Astrocyte (in vitro differentiated cells and primary cell): ENCODE results near the gene CLINT1. TPM values are rescaled to one million over a fixed set of nuclear protein-coding genes. Genes with fewer than 3 reads are reported as not detected.

Experiments used
- DNase-seq: peaks from one replicate; pipeline ENCODE4 v3.0.0-alpha.2; 2010; ENCODE audit warnings: low read depth
- FAIRE-seq: peaks from 2 replicates; lab custom pipeline; 2011; peaks lifted over from hg19 to GRCh38; lab: Jason Lieb, UNC
- H2AFZ ChIP-seq: 2 replicates; pipeline ENCODE4 v1.6.0; 2012; ENCODE audit warnings: low read depth, low read length, inconsistent platforms
- H3K27ac ChIP-seq: 2 replicates; pipeline ENCODE4 v1.5.1; 2011; ENCODE audit warnings: low read depth, low read length, inconsistent platforms
- H3K27me3 ChIP-seq: 2 replicates; pipeline ENCODE4 v1.6.0; 2011; ENCODE audit warnings: low read length, inconsistent platforms; ENCODE audit not compliant: insufficient read depth
- H3K36me3 ChIP-seq: 2 replicates; pipeline ENCODE4 v1.5.1; 2011; ENCODE audit warnings: low read length, inconsistent platforms; ENCODE audit not compliant: insufficient read depth
- H3K4me1 ChIP-seq: 2 replicates; pipeline ENCODE4 v1.5.1; 2011; ENCODE audit warnings: low read length, inconsistent platforms; ENCODE audit not compliant: insufficient read depth
- H3K4me2 ChIP-seq: 2 replicates; pipeline ENCODE4 v1.6.0; 2012; ENCODE audit warnings: low read length, inconsistent platforms
- H3K4me3 ChIP-seq: 2 replicates; pipeline ENCODE4 v1.5.1; 2011; ENCODE audit warnings: low read depth, mild to moderate bottlenecking, low read length, inconsistent platforms; ENCODE audit not compliant: insufficient read depth
- H3K79me2 ChIP-seq: 2 replicates; pipeline ENCODE4 v1.6.0; 2012; ENCODE audit warnings: mild to moderate bottlenecking, low read length, inconsistent platforms; ENCODE audit not compliant: insufficient read depth
- H3K9ac ChIP-seq: 2 replicates; pipeline ENCODE4 v1.6.0; 2012; ENCODE audit warnings: mild to moderate bottlenecking, low read length, inconsistent platforms
- H3K9me3 ChIP-seq: 2 replicates; pipeline ENCODE4 v1.5.1; 2012; ENCODE audit warnings: low read depth, mild to moderate bottlenecking, low read length, inconsistent platforms; ENCODE audit not compliant: insufficient read depth
- H4K20me1 ChIP-seq: 2 replicates; pipeline ENCODE4 v1.6.0; 2012; ENCODE audit warnings: low read length, inconsistent platforms; ENCODE audit not compliant: insufficient read depth
- H3K27ac Mint-ChIP-seq: one replicate; pipeline ENCODE4 v1.8.0; 2021; ENCODE audit warnings: mild to moderate bottlenecking, mixed read lengths; ENCODE audit not compliant: unreplicated experiment
- H3K27me3 Mint-ChIP-seq: one replicate; pipeline ENCODE4 v1.8.0; 2021; ENCODE audit warnings: low read depth, mixed read lengths; ENCODE audit not compliant: unreplicated experiment
- H3K36me3 Mint-ChIP-seq: one replicate; pipeline ENCODE4 v1.8.0; 2021; ENCODE audit warnings: low read depth, mixed read lengths; ENCODE audit not compliant: unreplicated experiment
- H3K4me1 Mint-ChIP-seq: one replicate; pipeline ENCODE4 v1.8.0; 2021; ENCODE audit warnings: low read depth, mixed read lengths; ENCODE audit not compliant: unreplicated experiment
- H3K4me3 Mint-ChIP-seq: one replicate; pipeline ENCODE4 v1.8.0; 2021; ENCODE audit warnings: mild to moderate bottlenecking, moderate library complexity, mixed read lengths; ENCODE audit not compliant: unreplicated experiment
- H3K9me3 Mint-ChIP-seq: one replicate; pipeline ENCODE4 v1.8.0; 2021; ENCODE audit warnings: mild to moderate bottlenecking, mixed read lengths; ENCODE audit not compliant: unreplicated experiment
- CTCF ChIP-seq: IDR thresholded peaks from 2 replicates; pipeline ENCODE4 v1.5.1; 2011; ENCODE audit warnings: low read depth, mild to moderate bottlenecking, inconsistent platforms, low read length, moderate library complexity; ENCODE audit not compliant: insufficient read depth
- EZH2 ChIP-seq: IDR thresholded peaks from 2 replicates; pipeline ENCODE4 v1.6.1; 2012; ENCODE audit warnings: mild to moderate bottlenecking, low read length, inconsistent platforms; ENCODE audit not compliant: insufficient read depth
- total RNA-seq: library from RNA; stranded (reverse); gene quantifications from 2 replicates; pipeline ENCODE4 v1.2.1, GENCODE V29; 2021

The CLINT1 gene
- total RNA-seq, 1 donor from 2014 or later, result 100 TPM

GRCh38 chr5:157866536-157866935 lies 7.6 kb upstream of the CLINT1 start:
- FAIRE-seq, result no peak
- Mint-ChIP-seq H3K36me3 (no peaks in the 10 kb centered on the region), H3K4me1 (peaks cover 14% of the 10 kb centered on the region), H3K27me3 (no peaks in the 10 kb centered on the region), H3K27ac (no peak overlapping the region), H3K9me3 (no peaks in the 10 kb centered on the region), H3K4me3 (no peak overlapping the region)
- Histone ChIP-seq H3K4me1 (no peaks in the 10 kb centered on the region), H3K9me3 (no peaks in the 10 kb centered on the region), H3K9ac (no peak overlapping the region), H3K79me2 (no peaks in the 10 kb centered on the region), H3K27ac (no peak overlapping the region), H4K20me1 (no peaks in the 10 kb centered on the region), H3K4me2 (no peak overlapping the region), H3K27me3 (no peaks in the 10 kb centered on the region), H3K36me3 (no peaks in the 10 kb centered on the region), H2AFZ (no peak overlapping the region), H3K4me3 (no peak overlapping the region)
- TF ChIP-seq EZH2 (no peak), CTCF (no peak)
- DNase-seq, result no peak

- H3K27me3 Mint-ChIP-seq, result no peaks in the 10 kb centered on the region
- no peak overlapping the region for H2AFZ ChIP-seq
- no peak for TF ChIP-seq EZH2
- no peak for TF ChIP-seq CTCF
- no peaks in the 10 kb centered on the region for H3K4me1 ChIP-seq
- no peaks in the 10 kb centered on the region for H3K27me3 ChIP-seq
- no peak overlapping the region for H3K4me3 Mint-ChIP-seq
- no peak overlapping the region for H3K4me2 ChIP-seq
- H3K4me1 Mint-ChIP-seq, result peaks cover 10% of the 10 kb centered on the region
- no peaks in the 10 kb centered on the region for H3K36me3 ChIP-seq
- no peaks in the 10 kb centered on the region for H3K9me3 Mint-ChIP-seq
- no peaks in the 10 kb centered on the region for H4K20me1 ChIP-seq
- DNase-seq, result no peak
- FAIRE-seq, result no peak
- H3K9ac ChIP-seq, result no peak overlapping the region
- no peak overlapping the region for H3K27ac Mint-ChIP-seq
- H3K36me3 Mint-ChIP-seq, result no peaks in the 10 kb centered on the region
- no peak overlapping the region for H3K27ac ChIP-seq
- H3K9me3 ChIP-seq, result no peaks in the 10 kb centered on the region
- H3K79me2 ChIP-seq, result no peaks in the 10 kb centered on the region
- no peak overlapping the region for H3K4me3 ChIP-seq
Observed at GRCh38 chr5:157865781-157866180, 6.8 kb upstream of the CLINT1 start.

GRCh38 chr5:157864067-157864466 lies 5.1 kb upstream of the CLINT1 start:
- TF ChIP-seq EZH2 (no peak), CTCF (no peak)
- no peak overlapping the region for H2AFZ ChIP-seq
- no peaks in the 10 kb centered on the region for H3K27me3 ChIP-seq
- no peaks in the 10 kb centered on the region for H3K27me3 Mint-ChIP-seq
- H3K36me3 Mint-ChIP-seq, result no peaks in the 10 kb centered on the region
- H3K9me3 Mint-ChIP-seq, result no peaks in the 10 kb centered on the region
- H3K4me1 Mint-ChIP-seq, result peaks cover 11% of the 10 kb centered on the region
- no peak for FAIRE-seq
- H3K36me3 ChIP-seq, result no peaks in the 10 kb centered on the region
- no peak overlapping the region for H3K4me3 ChIP-seq
- DNase-seq, result no peak
- no peaks in the 10 kb centered on the region for H4K20me1 ChIP-seq
- H3K9ac ChIP-seq, result no peak overlapping the region
- H3K79me2 ChIP-seq, result no peaks in the 10 kb centered on the region
- H3K27ac ChIP-seq, result no peak overlapping the region
- no peaks in the 10 kb centered on the region for H3K4me1 ChIP-seq
- H3K9me3 ChIP-seq, result no peaks in the 10 kb centered on the region
- H3K4me3 Mint-ChIP-seq, result no peak overlapping the region
- H3K27ac Mint-ChIP-seq, result no peak overlapping the region
- no peak overlapping the region for H3K4me2 ChIP-seq
